Measurements from ENCODE around the gene PRKCD.

Gene PRKCD

DNA sequence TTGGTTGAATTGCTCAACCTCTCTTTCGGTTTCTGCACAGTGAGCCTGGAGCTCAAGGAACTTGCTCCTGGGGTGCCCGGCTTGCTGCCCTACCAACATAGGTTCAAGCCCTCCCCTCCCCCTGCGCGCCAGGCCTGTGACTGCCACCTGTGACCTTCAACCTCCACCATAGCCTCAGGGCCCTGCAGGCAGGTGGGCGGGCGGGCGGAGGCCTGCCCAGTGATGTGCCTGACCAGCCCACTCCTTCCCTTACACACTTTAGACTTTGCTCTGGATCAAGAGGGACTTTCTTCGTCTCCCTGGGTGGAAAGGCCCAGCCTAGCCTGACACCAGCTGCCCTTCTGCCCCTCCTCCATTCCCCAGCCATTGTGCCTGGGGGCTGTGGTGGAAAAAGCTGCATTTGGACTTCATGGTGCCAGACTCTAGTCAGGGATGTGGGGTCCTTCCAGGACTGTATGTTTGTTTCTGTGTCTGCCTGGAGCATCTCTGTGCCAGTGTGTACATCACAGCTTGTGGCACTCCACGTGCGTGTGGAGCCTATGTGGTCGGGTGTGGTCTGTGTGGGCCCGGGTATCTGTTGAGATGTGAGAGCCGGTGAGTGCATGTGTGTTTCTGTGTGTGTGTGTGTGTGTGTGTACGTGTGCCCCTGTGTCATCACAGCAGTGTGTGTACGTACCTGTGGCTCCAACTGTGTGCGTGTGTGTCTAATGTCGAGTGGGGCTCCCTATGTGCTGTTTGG is 9.5 kb downstream of the PRKCD start:
- DNase-seq (ENCODE audit: low read depth in 2 of 2): no peak

DNA sequence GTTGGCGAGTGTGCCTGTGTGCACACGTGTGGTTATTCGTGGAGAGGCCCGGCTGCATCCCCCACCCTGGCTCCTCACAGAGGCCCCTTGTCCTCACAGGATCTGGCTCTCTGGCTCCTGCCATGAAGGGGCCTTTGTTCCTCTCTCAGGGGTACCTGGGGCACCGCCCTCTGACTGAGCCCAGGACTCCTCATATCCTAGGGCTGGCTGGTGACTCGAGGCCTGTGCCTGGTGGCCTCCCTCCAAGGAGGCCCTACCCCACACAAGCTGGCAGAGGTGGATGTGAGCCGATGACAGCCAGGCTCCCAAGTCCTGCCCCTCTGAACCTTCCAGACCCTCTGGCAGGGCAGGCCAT is 10.0 kb downstream of the PRKCD start:
- DNase-seq (ENCODE audit: low read depth in 2 of 2): no peak

DNA sequence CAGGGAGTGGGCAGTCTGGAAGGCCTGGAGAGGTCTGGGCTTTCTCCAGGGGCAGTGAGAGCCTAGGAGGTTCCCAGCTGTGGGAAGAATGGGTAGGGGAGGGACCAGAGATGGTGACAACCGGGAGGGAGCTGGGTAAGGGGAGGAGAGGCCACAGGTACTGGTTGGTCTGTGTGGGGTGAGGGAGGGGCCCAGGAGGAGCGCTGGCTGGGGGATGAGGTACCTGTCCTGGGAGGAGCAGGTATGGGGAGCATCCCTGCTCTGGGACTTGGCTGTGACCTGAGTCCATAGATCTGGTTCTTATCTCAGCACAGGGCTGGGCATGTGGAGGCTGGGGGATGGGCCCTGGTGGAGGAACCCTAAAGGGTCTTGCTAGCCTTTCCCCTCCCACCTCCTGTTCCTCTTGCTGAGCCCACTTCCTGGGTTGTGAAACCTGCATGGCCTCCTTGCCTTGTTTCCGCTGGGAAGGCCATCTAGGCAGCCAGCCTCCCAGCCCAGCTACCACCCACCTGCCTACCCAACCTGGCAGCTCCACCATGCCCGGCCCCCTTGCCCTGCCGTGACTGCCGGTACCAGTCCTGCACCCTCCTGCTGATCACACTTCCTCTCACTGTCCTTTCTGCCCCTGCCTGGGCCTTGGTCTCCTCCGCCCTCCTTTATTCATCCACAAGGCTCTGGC is 11.0 kb downstream of the PRKCD start:
- no peak for DNase-seq (ENCODE audit: low read depth in 2 of 2)

DNA sequence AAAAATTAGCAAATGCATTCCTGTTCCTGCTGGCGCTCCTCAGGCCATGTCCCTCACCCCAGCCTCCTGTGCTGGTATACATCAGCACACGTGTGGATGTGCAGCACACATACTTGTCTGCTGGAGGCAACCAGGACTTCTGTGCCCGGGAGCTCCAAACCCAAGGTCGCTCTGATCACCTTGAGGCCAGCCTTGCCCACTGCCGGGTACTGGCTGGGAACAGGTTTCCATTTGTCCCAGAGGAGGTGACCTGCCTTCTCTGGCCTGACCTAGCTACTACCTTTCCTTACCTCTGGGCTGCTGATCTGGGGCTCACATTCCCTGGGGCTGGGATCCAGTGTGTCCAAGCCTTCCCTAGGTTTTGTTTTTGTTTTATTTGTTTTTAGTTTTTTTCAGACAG is 12.1 kb downstream of the PRKCD start:
- DNase-seq (ENCODE audit: low read depth in 2 of 2): no peak

DNA sequence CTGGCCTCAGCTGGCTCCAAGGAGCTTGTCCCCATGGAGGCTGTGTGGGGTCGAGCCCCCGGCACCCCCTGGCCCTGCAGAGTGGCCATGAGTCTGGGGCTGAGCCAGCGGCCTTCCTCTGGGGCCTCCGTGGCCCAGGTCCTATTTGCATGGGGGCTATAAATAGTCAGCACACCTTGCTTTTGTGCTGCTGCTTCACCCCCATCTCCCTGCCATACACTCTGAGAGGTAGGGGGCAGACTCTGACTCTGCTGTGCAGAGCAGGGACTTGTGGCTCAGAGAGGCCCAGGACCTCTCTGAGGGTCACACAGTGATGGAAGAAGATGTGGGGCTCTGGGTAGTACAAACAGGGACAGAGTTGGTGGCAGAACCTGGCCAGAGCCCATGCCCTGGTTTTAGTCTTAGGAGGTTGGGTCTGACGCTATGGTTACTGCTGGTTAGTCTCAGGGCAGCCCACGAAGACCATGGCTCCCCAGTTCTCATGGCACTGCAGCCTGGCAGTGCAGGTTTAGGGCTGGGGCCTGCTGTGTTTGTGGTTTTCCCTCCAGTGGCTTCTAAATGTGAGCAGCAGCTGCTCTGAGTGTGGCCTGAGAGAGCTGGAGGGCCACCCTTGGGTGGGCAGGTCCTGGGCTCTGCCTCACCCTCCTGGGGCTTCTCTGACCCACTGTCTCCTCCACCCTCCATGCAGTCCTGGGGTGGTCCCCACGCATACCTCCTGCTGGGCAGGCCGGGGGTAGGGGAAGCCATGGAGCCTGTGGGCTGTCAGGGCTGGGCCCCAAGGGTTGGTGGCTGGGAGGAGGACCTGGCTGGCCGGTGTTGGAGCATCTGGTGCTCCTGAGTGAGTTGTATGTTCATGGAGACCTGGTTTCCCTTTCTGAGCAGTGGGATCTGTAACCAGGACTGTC is 13.6 kb downstream of the PRKCD start:
- DNase-seq (ENCODE audit: low read depth in 2 of 2): no peak

DNA sequence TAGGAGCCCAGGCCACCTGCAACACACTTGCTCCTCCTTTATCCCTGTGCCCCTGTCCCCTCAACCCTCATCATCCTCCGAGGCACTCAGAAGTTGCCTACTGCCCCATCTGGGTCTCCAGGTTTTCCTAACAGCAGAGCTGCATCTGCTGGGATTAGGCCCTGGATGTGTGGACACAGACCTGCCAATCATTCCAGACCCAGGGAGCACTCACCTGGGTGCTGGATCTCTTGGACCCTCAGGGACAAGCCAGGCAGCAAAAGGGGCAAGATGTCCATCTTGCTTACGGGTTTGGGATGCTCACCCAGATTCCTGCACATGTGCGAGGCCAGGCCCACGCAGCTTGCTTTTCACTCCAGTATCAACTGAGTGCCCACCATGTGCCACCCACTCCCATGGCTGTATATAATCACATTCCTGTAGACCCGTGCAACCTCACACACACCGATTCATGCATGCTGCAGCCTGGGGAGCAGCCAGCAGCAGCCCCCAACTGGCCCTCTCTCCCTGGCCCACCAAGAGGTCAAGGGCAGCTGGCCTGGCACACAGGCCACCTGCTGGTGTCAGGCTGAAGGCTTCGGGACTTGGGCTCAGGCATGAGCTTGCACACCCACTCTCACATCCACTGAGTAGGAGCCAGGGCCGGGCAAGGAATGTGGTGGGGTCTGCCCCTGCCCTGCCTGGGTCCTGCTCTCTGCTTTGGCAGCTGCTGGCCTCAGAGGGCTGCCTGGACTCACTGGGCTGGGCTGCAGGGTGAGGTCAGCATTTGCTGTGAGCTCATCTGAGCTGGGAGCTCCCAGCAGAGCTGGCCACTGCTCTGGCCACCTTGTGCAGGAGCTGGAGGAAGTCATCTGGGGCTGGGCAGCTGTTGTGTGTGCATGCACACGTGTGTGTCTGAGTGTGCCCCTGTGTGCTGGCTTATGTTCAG is 14.9 kb downstream of the PRKCD start:
- no peak for DNase-seq (ENCODE audit: low read depth in 2 of 2)

DNA sequence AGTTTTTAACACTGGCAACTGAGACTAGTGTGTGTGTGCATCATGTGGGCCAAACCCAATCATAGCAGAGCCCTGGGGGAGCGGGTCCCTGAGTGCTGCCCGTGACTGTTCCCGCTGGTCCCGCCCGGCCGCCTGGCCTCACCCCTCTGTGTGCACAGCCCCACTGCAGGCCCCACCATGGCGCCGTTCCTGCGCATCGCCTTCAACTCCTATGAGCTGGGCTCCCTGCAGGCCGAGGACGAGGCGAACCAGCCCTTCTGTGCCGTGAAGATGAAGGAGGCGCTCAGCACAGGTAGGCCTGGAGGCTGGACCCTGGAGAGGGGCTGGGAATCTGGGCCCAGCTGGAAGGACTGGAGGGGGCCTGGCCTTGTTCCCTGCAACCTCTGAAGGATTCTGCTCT is 17.2 kb downstream of the PRKCD start:
- DNase-seq (ENCODE audit: low read depth in 2 of 2): no peak

DNA sequence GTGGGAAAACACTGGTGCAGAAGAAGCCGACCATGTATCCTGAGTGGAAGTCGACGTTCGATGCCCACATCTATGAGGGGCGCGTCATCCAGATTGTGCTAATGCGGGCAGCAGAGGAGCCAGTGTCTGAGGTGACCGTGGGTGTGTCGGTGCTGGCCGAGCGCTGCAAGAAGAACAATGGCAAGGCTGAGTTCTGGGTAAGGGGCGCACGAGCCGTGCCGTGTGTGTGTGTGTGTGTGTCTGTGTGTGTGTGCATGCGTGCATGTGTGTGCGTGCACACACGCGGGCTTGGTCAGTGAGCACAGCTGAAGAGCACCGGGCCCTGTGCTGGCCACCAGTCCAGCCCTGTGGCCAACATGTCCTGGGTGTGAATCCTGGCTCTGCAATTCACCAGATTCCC is 18.6 kb downstream of the PRKCD start:
- DNase-seq (ENCODE audit: low read depth in 2 of 2): no peak

DNA sequence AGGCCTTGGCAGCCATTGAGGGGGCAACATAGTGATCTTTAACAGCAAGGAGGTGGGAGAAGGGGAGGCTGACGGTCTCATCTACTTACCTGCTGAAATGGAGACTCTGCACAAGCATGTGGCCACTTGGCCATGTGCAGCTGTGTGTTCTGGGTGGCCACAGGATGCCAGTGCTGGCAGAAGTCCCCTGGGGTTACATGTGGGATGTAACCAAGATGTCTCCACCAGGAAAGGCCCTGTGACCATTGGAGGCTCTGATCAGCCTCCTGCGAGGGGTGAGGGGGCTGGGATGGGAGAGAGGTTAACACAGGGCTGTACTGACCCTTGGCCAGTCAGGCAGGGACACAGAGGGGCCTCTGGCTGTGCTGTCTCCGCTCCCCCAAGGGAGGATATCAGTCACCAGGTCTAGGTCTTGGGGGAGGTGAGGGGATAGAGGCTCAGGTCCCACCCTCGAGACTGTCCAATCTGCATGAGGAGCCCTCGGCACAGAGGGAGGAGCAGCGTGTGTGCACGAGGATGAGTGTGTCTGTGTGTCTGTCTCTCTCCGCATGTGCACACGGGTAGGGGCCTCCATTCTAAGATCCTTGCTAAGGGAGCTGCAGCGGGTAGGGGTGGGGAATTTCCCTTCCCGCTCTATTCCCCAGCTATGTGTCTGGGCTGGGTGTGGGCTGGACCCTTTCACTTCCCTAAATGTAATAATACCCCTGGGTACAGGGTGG is 19.5 kb downstream of the PRKCD start:
- DNase-seq (ENCODE audit: low read depth in 2 of 2): no peak

DNA sequence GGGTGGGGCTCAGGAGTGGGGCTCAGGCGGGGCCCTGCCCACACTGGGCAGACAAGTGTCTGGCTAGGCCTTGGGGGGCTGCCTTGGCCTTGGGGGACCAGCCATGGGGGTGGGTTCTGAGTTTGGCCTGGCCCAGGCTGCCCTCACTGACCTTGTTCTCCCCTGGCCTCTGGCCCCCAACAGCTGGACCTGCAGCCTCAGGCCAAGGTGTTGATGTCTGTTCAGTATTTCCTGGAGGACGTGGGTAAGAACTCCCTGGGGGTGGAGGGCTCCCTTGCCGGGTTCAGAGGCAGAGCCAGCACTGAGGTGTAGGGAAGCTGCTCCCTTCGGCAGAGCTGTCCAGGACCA is 20.0 kb downstream of the PRKCD start:
- no peak for DNase-seq (ENCODE audit: low read depth in 2 of 2)

DNA sequence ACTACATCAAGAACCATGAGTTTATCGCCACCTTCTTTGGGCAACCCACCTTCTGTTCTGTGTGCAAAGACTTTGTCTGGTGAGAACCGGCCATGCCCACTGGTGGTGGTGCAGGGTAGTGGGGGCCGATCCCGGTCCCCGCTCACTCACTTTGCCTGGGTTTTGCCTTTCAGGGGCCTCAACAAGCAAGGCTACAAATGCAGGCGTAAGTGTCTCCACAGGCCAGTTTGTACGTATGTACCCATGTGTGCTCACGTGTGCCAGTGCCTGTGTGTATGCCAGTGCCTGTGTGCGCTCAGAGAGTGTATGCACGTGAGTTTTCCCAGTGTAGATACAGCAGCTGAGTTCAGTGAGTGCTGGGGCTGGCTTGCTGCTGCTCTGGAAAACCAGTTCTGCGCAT is 20.5 kb downstream of the PRKCD start:
- DNase-seq (ENCODE audit: low read depth in 2 of 2): no peak

DNA sequence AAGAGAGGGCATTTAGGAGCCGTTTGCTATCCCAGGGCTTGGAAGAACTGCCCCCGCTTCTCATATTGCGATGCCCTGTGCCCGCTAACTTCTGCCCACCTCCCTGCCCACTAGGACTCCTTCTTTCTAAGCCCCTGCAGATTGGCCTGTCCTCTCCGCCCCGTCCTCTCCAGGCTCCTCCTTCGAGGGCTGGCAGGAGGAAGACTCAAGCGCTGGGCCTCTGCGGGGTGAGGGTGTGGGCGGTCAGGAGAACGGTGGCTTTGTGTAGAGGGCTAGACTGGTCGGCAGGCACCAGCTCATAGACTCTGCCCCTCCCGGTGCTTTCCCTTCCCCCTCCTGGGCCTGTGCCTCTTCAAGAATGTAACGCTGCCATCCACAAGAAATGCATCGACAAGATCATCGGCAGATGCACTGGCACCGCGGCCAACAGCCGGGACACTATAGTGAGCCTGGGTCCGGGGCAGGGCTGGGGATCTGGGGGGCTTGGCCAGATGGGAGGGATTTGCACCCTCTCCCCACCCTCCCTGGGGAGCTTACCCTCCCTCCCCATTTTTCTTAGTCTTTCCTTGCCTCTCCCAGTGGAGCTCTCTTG is 21.9 kb downstream of the PRKCD start:
- no peak for DNase-seq (ENCODE audit: low read depth in 2 of 2)

DNA sequence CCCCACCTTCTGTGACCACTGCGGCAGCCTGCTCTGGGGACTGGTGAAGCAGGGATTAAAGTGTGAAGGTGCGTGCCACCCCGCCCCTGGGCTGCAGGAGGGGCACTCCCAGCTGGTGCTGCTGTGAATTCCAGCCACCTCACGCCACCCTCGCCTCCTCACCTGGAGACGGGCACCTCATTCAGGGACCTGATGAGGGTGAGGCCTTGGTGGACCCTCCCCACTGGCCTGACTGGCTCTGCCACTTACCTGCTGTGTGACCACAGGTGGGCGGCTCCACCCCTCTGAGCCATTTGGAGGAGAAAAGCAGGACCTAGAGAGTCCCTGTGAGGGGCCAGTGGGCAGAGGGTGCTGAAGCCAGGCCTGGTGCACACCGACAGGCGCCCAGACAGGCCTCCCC is 22.5 kb downstream of the PRKCD start:
- DNase-seq (ENCODE audit: low read depth in 2 of 2): no peak

DNA sequence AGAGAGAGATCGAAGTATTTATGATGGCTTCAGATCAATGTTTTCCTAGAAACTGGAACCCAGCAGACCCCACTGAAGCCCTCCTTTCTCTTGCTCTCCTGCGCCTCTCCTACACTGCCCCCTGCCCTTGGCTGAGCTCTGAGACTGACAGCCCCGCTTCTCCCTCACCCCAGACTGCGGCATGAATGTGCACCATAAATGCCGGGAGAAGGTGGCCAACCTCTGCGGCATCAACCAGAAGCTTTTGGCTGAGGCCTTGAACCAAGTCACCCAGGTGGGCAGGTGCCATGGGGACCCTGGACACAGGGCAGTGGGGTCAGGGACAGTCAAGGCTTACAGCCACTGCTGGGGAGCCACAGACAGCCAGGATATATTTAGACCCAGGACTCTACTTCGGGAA is 23.7 kb downstream of the PRKCD start:
- no peak for DNase-seq (ENCODE audit: low read depth in 2 of 2)

DNA sequence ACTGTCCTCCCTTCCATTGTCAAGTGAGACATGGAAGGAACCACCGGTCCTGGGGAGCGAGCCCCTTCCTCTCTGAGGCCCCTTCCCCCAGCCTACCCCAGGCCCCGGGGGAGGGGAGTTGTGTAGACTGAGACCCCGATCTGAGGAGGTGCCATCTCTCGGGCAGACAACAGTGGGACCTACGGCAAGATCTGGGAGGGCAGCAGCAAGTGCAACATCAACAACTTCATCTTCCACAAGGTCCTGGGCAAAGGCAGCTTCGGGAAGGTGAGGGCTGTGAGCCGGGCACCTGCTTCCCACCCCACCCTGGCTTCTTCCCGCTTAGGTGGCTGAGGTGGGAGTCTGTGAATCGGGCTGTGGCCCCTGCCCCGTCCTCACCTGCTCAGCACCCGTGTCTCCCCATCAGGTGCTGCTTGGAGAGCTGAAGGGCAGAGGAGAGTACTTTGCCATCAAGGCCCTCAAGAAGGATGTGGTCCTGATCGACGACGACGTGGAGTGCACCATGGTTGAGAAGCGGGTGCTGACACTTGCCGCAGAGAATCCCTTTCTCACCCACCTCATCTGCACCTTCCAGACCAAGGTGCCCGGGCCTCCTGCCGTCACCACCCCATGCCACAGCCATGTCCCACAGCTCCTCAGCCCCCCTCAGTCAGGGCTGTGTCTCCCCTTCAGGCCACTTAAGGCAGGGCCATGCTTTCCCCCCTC is 24.9 kb downstream of the PRKCD start:
- no peak for DNase-seq (ENCODE audit: low read depth in 2 of 2)

DNA sequence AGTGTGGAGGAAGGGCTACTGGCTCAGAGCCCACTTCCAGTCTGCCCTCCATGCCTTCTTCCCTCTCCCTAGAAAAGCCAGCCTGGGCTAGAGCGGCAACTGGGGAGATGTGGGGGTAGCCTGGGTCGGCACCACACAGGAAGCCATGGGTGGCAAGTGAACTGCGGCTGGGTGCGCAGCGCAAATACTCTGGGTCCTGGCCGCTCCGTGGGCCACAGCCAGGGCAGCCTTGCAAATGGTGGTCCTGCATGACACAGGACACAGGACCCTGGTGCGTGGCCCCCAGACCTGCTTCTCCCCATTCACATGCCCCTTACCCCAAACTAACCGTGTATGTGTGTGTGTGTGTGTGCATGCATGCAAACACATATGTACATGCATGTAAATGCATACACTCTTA is 25.7 kb downstream of the PRKCD start:
- DNase-seq (ENCODE audit: low read depth in 2 of 2): no peak

DNA sequence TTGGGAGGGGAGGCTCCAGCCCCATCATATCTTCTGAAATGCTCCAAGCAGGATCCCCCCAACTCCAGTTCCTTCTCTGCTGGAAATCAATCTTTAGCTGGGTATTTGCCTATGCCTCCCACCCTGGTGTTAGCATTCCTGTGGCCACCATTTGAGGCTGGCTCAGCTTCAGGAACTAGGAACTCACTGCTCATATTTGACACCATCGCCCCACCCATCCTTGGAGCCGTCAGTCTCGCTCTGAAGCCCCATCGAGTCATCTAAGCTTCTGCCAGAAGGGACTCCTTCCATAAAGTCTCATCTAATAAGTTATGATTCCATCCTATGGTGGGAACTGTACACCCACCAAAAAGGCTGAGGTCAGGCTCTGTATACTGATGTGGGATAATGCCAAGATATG is 26.4 kb downstream of the PRKCD start:
- no peak for DNase-seq (ENCODE audit: low read depth in 2 of 2)

DNA sequence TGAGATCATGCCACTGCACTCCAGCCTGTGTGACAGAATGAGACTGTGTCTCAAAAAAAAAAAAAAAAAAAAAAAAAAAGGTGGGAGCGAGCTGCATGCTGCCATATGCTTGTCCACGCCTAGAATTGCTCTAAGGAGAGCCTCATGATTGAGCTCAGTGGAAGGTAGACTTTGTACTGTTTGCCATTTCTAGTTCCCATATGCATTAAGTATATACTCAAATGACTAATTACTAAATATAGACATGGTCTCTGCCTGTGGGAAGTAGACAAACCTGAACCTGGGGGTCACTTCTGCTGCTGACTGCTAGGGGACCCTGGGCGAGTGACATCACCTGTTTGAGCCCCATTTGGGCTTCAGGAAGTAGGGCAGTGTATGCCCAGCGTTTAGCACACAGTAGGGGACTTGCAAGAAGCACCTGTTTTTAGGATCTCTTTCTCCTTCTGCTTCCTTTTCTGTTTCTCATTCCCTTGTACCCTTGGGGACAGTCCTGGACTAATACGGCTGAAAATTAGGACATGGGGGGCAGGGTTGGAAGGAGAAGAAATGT is 27.2 kb downstream of the PRKCD start:
- DNase-seq (ENCODE audit: low read depth in 2 of 2): no peak

DNA sequence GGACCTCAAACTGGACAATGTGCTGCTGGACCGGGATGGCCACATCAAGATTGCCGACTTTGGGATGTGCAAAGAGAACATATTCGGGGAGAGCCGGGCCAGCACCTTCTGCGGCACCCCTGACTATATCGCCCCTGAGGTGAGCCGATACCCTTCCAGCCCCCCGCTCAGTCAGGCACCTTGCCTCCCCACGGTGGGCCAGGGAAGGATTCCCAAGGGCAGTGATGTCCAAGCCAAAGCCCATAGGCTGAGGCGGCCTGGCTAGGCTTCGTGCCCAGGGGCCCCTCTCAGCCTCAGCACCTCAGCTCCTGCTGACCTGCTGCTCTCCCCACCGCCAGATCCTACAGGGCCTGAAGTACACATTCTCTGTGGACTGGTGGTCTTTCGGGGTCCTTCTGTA is 27.7 kb downstream of the PRKCD start:
- DNase-seq (ENCODE audit: low read depth in 2 of 2): no peak

DNA sequence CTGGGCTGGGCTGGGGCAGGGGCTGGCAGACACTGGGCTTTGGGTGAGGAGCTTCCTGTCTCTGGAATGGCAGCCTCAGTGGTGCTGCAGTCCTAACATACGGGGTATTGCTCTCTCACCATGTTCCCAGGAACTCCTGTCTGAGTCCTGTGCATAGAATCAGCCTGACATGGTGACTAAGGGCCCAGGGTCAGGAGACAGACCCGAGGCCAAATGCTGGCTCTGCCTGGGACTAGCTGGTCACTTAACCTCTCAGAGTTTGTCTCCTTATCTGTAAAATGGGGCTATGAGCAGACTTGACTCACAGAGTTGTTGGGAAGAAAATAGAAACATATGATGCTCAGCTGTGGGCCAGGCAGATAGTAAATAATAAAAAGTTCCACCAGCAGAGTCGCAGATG is 28.3 kb downstream of the PRKCD start:
- DNase-seq (ENCODE audit: low read depth in 2 of 2): no peak

Measured in stimulated activated CD8-positive, alpha-beta memory T cell treated with anti-CD3 and anti-CD28 coated beads, Interleukin-15, amount 100 ng/mL, for 4 hours (primary cell).